Spleen (tissue), 7 donors: Measurements from ENCODE around the gene EYS.

Experiments
- POLR2A ChIP-seq, 3 donors: fragments of 450-650 bp; IDR thresholded peaks; one replicate each; pipeline ENCODE4 v1.5.1; 2017; ENCODE audit warnings: antibody characterized with exemption in 3 of 3, mild to moderate bottlenecking in 1 of 3
- TF ChIP-seq, protein P1 (sequence below), 11 experiments: fragments of 200-600 bp in 7 of 11; fragments of 450-650 bp in 4 of 11; sonication (generic) in 4 of 11; IDR thresholded peaks in 8 of 11; conservative IDR thresholded peaks in 3 of 11; 1 replicate in 7 of 11; 2 replicates in 4 of 11; pipeline versions ENCODE4 v1.4.0 to v1.8.0; 2016 to 2021; ENCODE audit warnings: antibody characterized with exemption in 11 of 11, inconsistent platforms in 4 of 11, mild to moderate bottlenecking in 1 of 11
- donor health status: DM: no; HTN: no; CAD: no; lungs with moderate emphysema.
- donor health status: DM: no; HTN: no; CAD: no.
- donor health status: DM: no; HTN: no; CAD: no.

DNA sequence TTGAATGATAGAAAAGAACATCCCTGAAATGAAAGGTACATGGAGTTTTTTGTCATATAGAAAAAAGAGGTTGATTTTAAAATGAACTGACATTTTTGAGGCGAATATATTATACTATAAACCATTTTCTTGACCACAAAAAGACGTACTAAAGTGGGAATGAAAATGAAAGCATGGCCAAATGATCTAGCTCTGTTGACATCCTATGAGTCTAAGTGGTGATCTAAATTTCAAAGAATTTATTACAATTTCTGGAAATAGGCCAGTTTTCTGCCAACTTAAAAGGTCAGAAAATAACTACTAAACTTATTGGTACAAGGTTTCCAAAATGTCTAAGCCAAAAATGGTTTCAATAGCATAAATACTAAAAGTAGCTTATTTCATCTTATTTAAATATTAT lies 536.8 kb downstream of the EYS start:
- TF ChIP-seq POLR2A (IDR thresholded peaks at IDR 0.05): no peak
- TF ChIP-seq, protein P1, sequence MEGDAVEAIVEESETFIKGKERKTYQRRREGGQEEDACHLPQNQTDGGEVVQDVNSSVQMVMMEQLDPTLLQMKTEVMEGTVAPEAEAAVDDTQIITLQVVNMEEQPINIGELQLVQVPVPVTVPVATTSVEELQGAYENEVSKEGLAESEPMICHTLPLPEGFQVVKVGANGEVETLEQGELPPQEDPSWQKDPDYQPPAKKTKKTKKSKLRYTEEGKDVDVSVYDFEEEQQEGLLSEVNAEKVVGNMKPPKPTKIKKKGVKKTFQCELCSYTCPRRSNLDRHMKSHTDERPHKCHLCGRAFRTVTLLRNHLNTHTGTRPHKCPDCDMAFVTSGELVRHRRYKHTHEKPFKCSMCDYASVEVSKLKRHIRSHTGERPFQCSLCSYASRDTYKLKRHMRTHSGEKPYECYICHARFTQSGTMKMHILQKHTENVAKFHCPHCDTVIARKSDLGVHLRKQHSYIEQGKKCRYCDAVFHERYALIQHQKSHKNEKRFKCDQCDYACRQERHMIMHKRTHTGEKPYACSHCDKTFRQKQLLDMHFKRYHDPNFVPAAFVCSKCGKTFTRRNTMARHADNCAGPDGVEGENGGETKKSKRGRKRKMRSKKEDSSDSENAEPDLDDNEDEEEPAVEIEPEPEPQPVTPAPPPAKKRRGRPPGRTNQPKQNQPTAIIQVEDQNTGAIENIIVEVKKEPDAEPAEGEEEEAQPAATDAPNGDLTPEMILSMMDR (IDR thresholded peaks at IDR 0.05 in 8 of 11, conservative IDR thresholded peaks at IDR 0.05 in 3 of 11): no peak
